ENCODE data around the gene QSOX2.

The QSOX2 gene

DNA sequence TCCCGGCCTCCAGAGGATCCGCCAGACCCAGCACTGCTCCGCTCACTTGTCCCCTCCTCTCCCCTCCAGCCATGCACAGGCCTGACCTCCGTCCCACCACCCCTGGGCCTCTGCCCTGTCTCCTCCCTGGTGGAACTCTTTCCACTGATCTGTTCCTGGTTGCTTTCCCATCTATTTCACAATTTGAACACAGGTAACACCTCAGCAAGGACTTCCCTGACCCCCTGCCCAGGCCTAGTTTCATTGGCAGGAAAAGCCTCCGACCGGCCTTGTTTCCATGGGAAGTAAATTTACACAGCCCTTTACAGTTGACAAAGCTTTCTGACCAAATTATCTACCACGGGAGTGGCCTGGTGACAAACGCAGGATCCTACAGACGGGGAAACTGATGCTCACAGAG lies 14.8 kb downstream of the QSOX2 start:
- Histone ChIP-seq H3K27me3 (replicated peaks; ENCODE audit: control insufficient read depth, insufficient read depth, low read length, poor library complexity, severe bottlenecking) (no peaks in the 10 kb centered on the region), H3K4me1 (ENCODE audit: control insufficient read depth, insufficient read depth, low read length, poor library complexity, severe bottlenecking) (no peaks in the 10 kb centered on the region), H3K36me3 (ENCODE audit: control insufficient read depth, insufficient read depth, low read length) (peaks cover 14% of the 10 kb centered on the region), H3K4me3 (ENCODE audit: insufficient read depth, low read depth, low read length, poor library complexity, severe bottlenecking) (no peak overlapping the region), H3K27ac (ENCODE audit: insufficient read depth, low read length, poor library complexity, severe bottlenecking) (no peak overlapping the region), H3K9me3 (ENCODE audit: control insufficient read depth, low read length) (no peaks in the 10 kb centered on the region)
- DNase-seq: no peak

DNA sequence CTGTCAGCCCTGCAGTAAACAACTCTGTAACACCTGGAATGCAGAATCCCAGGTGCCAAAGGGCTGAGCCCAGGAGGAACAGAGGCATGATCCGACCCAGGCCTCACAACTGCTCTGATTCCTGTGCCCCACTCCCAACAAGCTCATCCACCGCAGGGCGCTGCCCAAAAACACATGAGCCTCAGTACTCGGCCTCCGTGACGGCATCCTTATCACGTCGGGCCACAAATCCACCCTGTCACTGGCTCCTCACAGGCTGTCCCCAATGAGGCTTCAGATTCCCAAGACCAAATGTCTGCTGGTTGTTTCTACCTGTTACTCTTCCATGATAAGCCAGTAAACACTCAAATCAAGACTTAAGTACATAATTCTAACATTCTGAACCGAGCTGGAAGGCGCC lies 15.2 kb downstream of the QSOX2 start:
- Histone ChIP-seq H3K4me3 (ENCODE audit: insufficient read depth, low read depth, low read length, poor library complexity, severe bottlenecking) (no peak overlapping the region), H3K36me3 (ENCODE audit: control insufficient read depth, insufficient read depth, low read length) (peaks cover 10% of the 10 kb centered on the region), H3K27me3 (replicated peaks; ENCODE audit: control insufficient read depth, insufficient read depth, low read length, poor library complexity, severe bottlenecking) (no peaks in the 10 kb centered on the region), H3K4me1 (ENCODE audit: control insufficient read depth, insufficient read depth, low read length, poor library complexity, severe bottlenecking) (no peaks in the 10 kb centered on the region), H3K27ac (ENCODE audit: insufficient read depth, low read length, poor library complexity, severe bottlenecking) (no peak overlapping the region), H3K9me3 (ENCODE audit: control insufficient read depth, low read length) (no peaks in the 10 kb centered on the region)
- DNase-seq: no peak

- H3K27me3 ChIP-seq (replicated peaks; ENCODE audit: control insufficient read depth, insufficient read depth, low read length, poor library complexity, severe bottlenecking): no peaks in the 10 kb centered on the region
- H3K36me3 ChIP-seq (ENCODE audit: control insufficient read depth, insufficient read depth, low read length): peaks cover 4% of the 10 kb centered on the region
- H3K4me1 ChIP-seq (ENCODE audit: control insufficient read depth, insufficient read depth, low read length, poor library complexity, severe bottlenecking): peaks cover under 1% of the 10 kb centered on the region
- H3K27ac ChIP-seq (ENCODE audit: insufficient read depth, low read length, poor library complexity, severe bottlenecking): no peak overlapping the region
- DNase-seq: no peak
- H3K4me3 ChIP-seq (ENCODE audit: insufficient read depth, low read depth, low read length, poor library complexity, severe bottlenecking): no peak overlapping the region
- H3K9me3 ChIP-seq (ENCODE audit: control insufficient read depth, low read length): no peaks in the 10 kb centered on the region
Observed at GRCh38 chr9:136229096-136230065, 16.2 kb downstream of the QSOX2 start.

- Histone ChIP-seq H3K27me3 (replicated peaks; ENCODE audit: control insufficient read depth, insufficient read depth, low read length, poor library complexity, severe bottlenecking) (no peaks in the 10 kb centered on the region), H3K36me3 (ENCODE audit: control insufficient read depth, insufficient read depth, low read length) (peaks cover 13% of the 10 kb centered on the region), H3K4me1 (ENCODE audit: control insufficient read depth, insufficient read depth, low read length, poor library complexity, severe bottlenecking) (peaks cover 7% of the 10 kb centered on the region), H3K4me3 (ENCODE audit: insufficient read depth, low read depth, low read length, poor library complexity, severe bottlenecking) (no peak overlapping the region), H3K27ac (ENCODE audit: insufficient read depth, low read length, poor library complexity, severe bottlenecking) (no peak overlapping the region), H3K9me3 (ENCODE audit: control insufficient read depth, low read length) (no peaks in the 10 kb centered on the region)
- no peak for DNase-seq
Observed at GRCh38 chr9:136228107-136228875, 17.3 kb downstream of the QSOX2 start.

- Histone ChIP-seq H3K4me3 (ENCODE audit: insufficient read depth, low read depth, low read length, poor library complexity, severe bottlenecking) (no peak overlapping the region), H3K36me3 (ENCODE audit: control insufficient read depth, insufficient read depth, low read length) (peaks cover 21% of the 10 kb centered on the region), H3K4me1 (ENCODE audit: control insufficient read depth, insufficient read depth, low read length, poor library complexity, severe bottlenecking) (peaks cover 7% of the 10 kb centered on the region), H3K27ac (ENCODE audit: insufficient read depth, low read length, poor library complexity, severe bottlenecking) (no peak overlapping the region), H3K9me3 (ENCODE audit: control insufficient read depth, low read length) (no peaks in the 10 kb centered on the region), H3K27me3 (replicated peaks; ENCODE audit: control insufficient read depth, insufficient read depth, low read length, poor library complexity, severe bottlenecking) (no peaks in the 10 kb centered on the region)
- DNase-seq: no peak
Observed at GRCh38 chr9:136226680-136227407, 18.8 kb downstream of the QSOX2 start.

DNA sequence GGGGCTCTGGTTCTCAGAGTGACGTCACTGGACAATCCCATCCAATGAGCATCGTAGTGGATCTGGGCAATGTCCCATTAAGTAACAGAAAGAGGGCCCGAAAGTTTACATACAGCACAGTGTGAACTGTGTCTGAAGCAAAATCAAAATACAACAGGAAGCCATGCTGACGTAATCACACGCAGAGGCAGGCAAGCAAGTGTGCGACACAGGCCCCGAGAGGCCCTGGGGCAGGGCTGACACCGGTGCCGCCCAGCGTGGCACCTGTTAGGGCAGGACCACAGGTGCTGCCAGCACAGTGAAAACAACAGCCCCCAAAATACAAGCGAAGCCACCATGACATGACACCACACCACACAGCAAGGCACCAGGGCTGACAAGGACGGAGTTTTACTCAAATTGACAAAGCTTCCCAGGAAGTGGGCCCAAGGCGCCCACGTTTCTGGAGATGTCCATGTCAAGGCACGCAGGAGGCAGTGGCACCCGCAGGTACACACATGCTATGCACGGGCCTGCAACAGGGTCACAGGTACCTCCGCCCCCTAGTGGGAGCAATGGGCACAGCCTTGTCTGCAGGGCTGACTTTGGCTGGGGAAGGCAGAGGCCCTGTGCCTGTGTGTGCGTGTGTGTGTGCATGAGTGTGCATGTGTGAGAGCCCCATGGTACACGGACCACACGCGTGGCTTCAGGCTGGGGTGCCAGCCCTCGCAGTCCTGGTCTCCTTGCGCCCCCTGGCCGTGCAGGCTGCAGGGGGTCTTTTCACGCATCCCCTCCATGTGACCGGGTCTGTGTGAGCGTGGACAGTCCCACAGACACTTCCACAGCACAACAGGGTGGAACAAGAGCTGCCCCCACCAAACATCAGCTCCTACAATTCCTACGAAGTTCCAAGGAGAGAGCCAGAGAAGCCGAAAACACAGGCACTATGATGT lies 19.6 kb downstream of the QSOX2 start:
- H3K4me3 ChIP-seq (ENCODE audit: insufficient read depth, low read depth, low read length, poor library complexity, severe bottlenecking): no peak overlapping the region
- peak; percentile 24 to 62 (median 52) for DNase-seq
- H3K36me3 ChIP-seq (ENCODE audit: control insufficient read depth, insufficient read depth, low read length): peaks cover 27% of the 10 kb centered on the region

DNA sequence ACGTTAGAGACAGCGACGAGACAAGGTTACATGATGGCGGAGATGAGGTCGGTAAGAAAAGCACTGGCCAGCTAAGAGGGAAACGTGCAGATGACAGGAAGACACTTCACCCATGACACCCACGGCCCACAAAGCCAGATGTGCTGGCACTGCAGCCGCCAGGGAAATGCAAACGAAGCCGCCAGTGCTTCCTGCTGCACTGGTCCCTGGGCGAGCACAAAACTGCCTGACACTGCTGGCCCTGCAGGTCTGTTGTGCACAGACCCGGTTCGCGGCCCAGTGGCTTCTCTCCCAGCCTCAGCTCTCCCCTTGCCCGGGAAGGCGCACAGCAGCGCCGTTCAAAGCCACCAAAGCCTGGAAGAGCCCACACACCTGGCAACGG lies 20.3 kb downstream of the QSOX2 start:
- Histone ChIP-seq H3K27ac (ENCODE audit: insufficient read depth, low read length, poor library complexity, severe bottlenecking) (peak overlapping the region; percentile 73), H3K4me3 (ENCODE audit: insufficient read depth, low read depth, low read length, poor library complexity, severe bottlenecking) (no peak overlapping the region), H3K36me3 (ENCODE audit: control insufficient read depth, insufficient read depth, low read length) (peaks cover 27% of the 10 kb centered on the region), H3K9me3 (ENCODE audit: control insufficient read depth, low read length) (no peaks in the 10 kb centered on the region), H3K27me3 (replicated peaks; ENCODE audit: control insufficient read depth, insufficient read depth, low read length, poor library complexity, severe bottlenecking) (no peaks in the 10 kb centered on the region), H3K4me1 (ENCODE audit: control insufficient read depth, insufficient read depth, low read length, poor library complexity, severe bottlenecking) (peaks cover 7% of the 10 kb centered on the region)
- peak in 2 of 3 donors; percentile 21 to 44 for DNase-seq

More for the DNA sequence above, 19.6 kb downstream of the QSOX2 start:
- Histone ChIP-seq H3K27ac (ENCODE audit: insufficient read depth, low read length, poor library complexity, severe bottlenecking) (peak overlapping the region; percentile 73), H3K27me3 (replicated peaks; ENCODE audit: control insufficient read depth, insufficient read depth, low read length, poor library complexity, severe bottlenecking) (no peaks in the 10 kb centered on the region), H3K9me3 (ENCODE audit: control insufficient read depth, low read length) (no peaks in the 10 kb centered on the region), H3K4me1 (ENCODE audit: control insufficient read depth, insufficient read depth, low read length, poor library complexity, severe bottlenecking) (peaks cover 7% of the 10 kb centered on the region)

GRCh38 chr9:136223871-136224640 lies 21.6 kb downstream of the QSOX2 start:
- H3K36me3 ChIP-seq (ENCODE audit: control insufficient read depth, insufficient read depth, low read length): peaks cover 34% of the 10 kb centered on the region
- H3K9me3 ChIP-seq (ENCODE audit: control insufficient read depth, low read length): no peaks in the 10 kb centered on the region
- no peak for DNase-seq
- H3K4me3 ChIP-seq (ENCODE audit: insufficient read depth, low read depth, low read length, poor library complexity, severe bottlenecking): no peak overlapping the region
- no peaks in the 10 kb centered on the region for H3K27me3 ChIP-seq (replicated peaks; ENCODE audit: control insufficient read depth, insufficient read depth, low read length, poor library complexity, severe bottlenecking)
- peak overlapping the region; percentile 73 for H3K27ac ChIP-seq (ENCODE audit: insufficient read depth, low read length, poor library complexity, severe bottlenecking)
- peaks cover 7% of the 10 kb centered on the region for H3K4me1 ChIP-seq (ENCODE audit: control insufficient read depth, insufficient read depth, low read length, poor library complexity, severe bottlenecking)
